HepG2 (cell line): ENCODE data around the gene OLFM2. TPM values are rescaled to one million over a fixed set of nuclear protein-coding genes. Genes with fewer than 3 reads are reported as not detected.
A peak's percentile ranks its signal among the peaks of the same experiment; 100 is the strongest.

ENCODE experiments used
- AKAP8 ChIP-seq: sonication (generic); formaldehyde crosslinking; IDR thresholded peaks from 2 replicates; pipeline ENCODE4 v1.5.1; 2020; ENCODE audit warnings: mild to moderate bottlenecking, missing genetic modification reagents
- GPN1 ChIP-seq: sonication (generic); formaldehyde crosslinking; IDR thresholded peaks from 2 replicates; pipeline ENCODE4 v1.5.1; 2020; ENCODE audit warnings: missing genetic modification reagents, borderline replicate concordance
- KMT2B ChIP-seq: IDR thresholded peaks from 2 replicates; pipeline ENCODE4 v1.6.1; 2016; ENCODE audit warnings: missing genetic modification reagents, missing compliant biosample characterization
- POGZ ChIP-seq: sonication (generic); formaldehyde crosslinking; IDR thresholded peaks from 2 replicates; pipeline ENCODE4 v1.4.0; 2020; ENCODE audit warnings: mild to moderate bottlenecking, missing genetic modification reagents
- PRDM10 ChIP-seq: sonication (generic); formaldehyde crosslinking; IDR thresholded peaks from 2 replicates; pipeline ENCODE4 v1.4.0; 2020; ENCODE audit warnings: low read depth, missing genetic modification reagents
- RBM22 ChIP-seq: fragments of 200-400 bp; formaldehyde crosslinking; optimal IDR thresholded peaks from 2 replicates; pipeline ENCODE3; 2017; ENCODE audit warnings: mild to moderate bottlenecking, low read length, moderate library complexity
- RFX3 ChIP-seq: IDR thresholded peaks from 2 replicates; pipeline ENCODE4 v1.6.1; 2016; ENCODE audit warnings: missing biosample characterization, missing genetic modification reagents
- RORA ChIP-seq: sonication (generic); formaldehyde crosslinking; IDR thresholded peaks from 2 replicates; pipeline ENCODE4 v1.5.0; 2020; ENCODE audit warnings: mild to moderate bottlenecking, missing genetic modification reagents, moderate library complexity
- SETDB1 ChIP-seq: sonication (generic); formaldehyde crosslinking; IDR thresholded peaks from 2 replicates; pipeline ENCODE4 v1.5.1; 2020; ENCODE audit warnings: missing genetic modification reagents, mild to moderate bottlenecking, borderline replicate concordance
- SP1 ChIP-seq, 2 experiments: fragments of 450-650 bp in 1 of 2; sonication (generic) in 1 of 2; formaldehyde crosslinking in 1 of 2; IDR thresholded peaks; 2 replicates each; pipeline versions ENCODE4 v1.4.0 to v1.6.1; 2016 to 2020; ENCODE audit warnings: missing genetic modification reagents in 1 of 2
- TBX3 ChIP-seq: fragments of 450-650 bp; IDR thresholded peaks from 2 replicates; pipeline ENCODE4 v1.6.1; 2017; ENCODE audit warnings: antibody characterized with exemption, mild to moderate bottlenecking, inconsistent platforms, borderline replicate concordance
- USF2 ChIP-seq, 2 experiments: sonication (generic) in 1 of 2; formaldehyde crosslinking in 1 of 2; IDR thresholded peaks; 2 replicates each; pipeline versions ENCODE4 v1.5.1 to v1.6.1; 2011 to 2020; ENCODE audit warnings: borderline replicate concordance in 1 of 2, low read depth in 1 of 2, low read length in 1 of 2, mild to moderate bottlenecking in 1 of 2, missing genetic modification reagents in 1 of 2, moderate library complexity in 1 of 2
- YEATS2 ChIP-seq: sonication (generic); formaldehyde crosslinking; IDR thresholded peaks from 2 replicates; pipeline ENCODE4 v1.4.0; 2020; ENCODE audit warnings: missing genetic modification reagents, borderline replicate concordance
- ZBTB7A ChIP-seq: sonication (generic); formaldehyde crosslinking; IDR thresholded peaks from 2 replicates; pipeline ENCODE4 v1.8.0; 2022; ENCODE audit warnings: mild to moderate bottlenecking, missing genetic modification reagents
- ZNF225 ChIP-seq: sonication (generic); formaldehyde crosslinking; IDR thresholded peaks from 2 replicates; pipeline ENCODE4 v1.4.0; 2020; ENCODE audit warnings: mild to moderate bottlenecking, missing genetic modification reagents
- ZNF260 ChIP-seq: sonication (generic); formaldehyde crosslinking; IDR thresholded peaks from 2 replicates; pipeline ENCODE4 v1.4.0; 2020; ENCODE audit warnings: missing genetic modification reagents, low read depth, mild to moderate bottlenecking, borderline replicate concordance
- ZNF337 ChIP-seq: sonication (generic); formaldehyde crosslinking; IDR thresholded peaks from 2 replicates; pipeline ENCODE4 v1.5.1; 2020; ENCODE audit warnings: missing genetic modification reagents, low read depth, mild to moderate bottlenecking, borderline replicate concordance
- ZNF570 ChIP-seq: sonication (generic); formaldehyde crosslinking; IDR thresholded peaks from 2 replicates; pipeline ENCODE4 v1.4.0; 2020; ENCODE audit warnings: mild to moderate bottlenecking, missing genetic modification reagents, borderline replicate concordance
- ZNF629 ChIP-seq: sonication (generic); formaldehyde crosslinking; conservative IDR thresholded peaks from 2 replicates; pipeline ENCODE4 v1.5.0; 2020; ENCODE audit warnings: missing genetic modification reagents
- ZNF670 ChIP-seq: sonication (generic); formaldehyde crosslinking; IDR thresholded peaks from 2 replicates; pipeline ENCODE4 v1.8.0; 2022; ENCODE audit warnings: mild to moderate bottlenecking, missing genetic modification reagents, borderline replicate concordance
- ZNF746 ChIP-seq: sonication (generic); formaldehyde crosslinking; IDR thresholded peaks from 2 replicates; pipeline ENCODE4 v1.8.0; 2022; ENCODE audit warnings: mild to moderate bottlenecking, missing genetic modification reagents
- ZNF816 ChIP-seq: sonication (generic); formaldehyde crosslinking; IDR thresholded peaks from 2 replicates; pipeline ENCODE4 v1.8.0; 2022; ENCODE audit warnings: missing genetic modification reagents, mild to moderate bottlenecking, borderline replicate concordance
- polyA plus RNA-seq, 8 experiments: library from polyadenylated mRNA; depleted of rRNA in 3 of 8; stranded (reverse) in 7 of 8; unstranded in 1 of 8; fragments of >200 nt; fragmentation: Illumina TruSeq in 4 of 8; extraction: Trizol in 4 of 8; gene quantifications; 2 replicates each; pipeline versions ENCODE4 v1.2.1 to v1.2.3, GENCODE V29; 2011 to 2016; ENCODE audit warnings: low read depth in 4 of 8, missing spikeins in 1 of 8, mixed read lengths in 1 of 8; ENCODE audit not compliant: insufficient read depth in 1 of 8
- total RNA-seq, 5 experiments: library from RNA; depleted of rRNA; stranded (reverse); fragments of >200 nt; fragmentation: Illumina TruSeq; extraction: Trizol; gene quantifications; 2 replicates each; pipeline ENCODE4 v1.2.3, GENCODE V29; 2016; ENCODE audit warnings: low read depth in 1 of 5
- TF ChIP-seq, protein P1 (sequence below): IDR thresholded peaks from 2 replicates; pipeline ENCODE4 v1.6.1; 2018; ENCODE audit warnings: missing genetic modification reagents, mild to moderate bottlenecking, missing compliant biosample characterization

OLFM2 gene
- total and polyA plus RNA-seq, 2 of the 13 experiments (the other 11 are each of a cell fraction or from before 2014, with no cell fraction given): 0.20 to 0.51 TPM

DNA sequence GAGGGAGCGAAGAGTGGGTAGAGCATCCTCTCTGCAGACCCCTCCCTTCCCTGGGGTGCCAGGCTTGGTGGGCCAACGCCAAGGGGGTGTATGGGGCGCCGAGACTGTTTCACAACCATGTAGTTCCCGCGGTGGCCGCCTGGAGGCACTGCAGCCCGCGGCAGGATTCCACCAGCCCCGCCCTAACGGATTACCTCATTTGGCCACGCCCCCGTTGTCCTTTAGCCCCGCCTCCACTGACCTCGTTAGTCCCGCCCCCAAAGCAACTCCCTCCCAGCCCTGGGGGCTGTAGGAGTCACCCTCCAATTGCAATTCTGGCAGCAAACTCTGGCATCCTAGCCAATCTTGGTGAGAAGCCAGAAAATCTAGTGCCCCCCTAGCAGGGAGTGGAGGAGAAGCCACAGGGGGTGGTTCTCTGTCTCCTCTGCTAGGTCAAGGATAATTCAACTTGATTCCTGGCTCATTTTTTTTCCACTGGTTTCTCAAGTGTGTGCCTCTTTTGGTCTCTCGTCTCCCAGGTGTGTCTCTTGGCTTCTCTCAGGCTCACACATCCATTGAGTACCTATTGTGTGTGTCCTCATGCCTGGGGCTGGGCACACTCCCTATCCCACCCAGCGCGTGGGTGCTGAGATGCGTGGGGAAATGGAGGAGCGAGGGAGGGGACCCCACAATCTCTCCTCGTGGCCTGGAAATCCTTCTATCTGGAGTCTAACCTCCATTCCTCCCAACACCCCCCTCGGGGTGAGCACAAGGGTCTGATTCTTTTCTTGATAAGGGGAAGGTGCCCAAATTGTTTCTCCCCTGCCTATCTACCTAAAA is 2.0 kb downstream of the OLFM2 start (continued):
- TF ChIP-seq, protein P1, sequence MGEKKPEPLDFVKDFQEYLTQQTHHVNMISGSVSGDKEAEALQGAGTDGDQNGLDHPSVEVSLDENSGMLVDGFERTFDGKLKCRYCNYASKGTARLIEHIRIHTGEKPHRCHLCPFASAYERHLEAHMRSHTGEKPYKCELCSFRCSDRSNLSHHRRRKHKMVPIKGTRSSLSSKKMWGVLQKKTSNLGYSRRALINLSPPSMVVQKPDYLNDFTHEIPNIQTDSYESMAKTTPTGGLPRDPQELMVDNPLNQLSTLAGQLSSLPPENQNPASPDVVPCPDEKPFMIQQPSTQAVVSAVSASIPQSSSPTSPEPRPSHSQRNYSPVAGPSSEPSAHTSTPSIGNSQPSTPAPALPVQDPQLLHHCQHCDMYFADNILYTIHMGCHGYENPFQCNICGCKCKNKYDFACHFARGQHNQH (CRISPR knock-in tag): peak; percentile 28; the same call in 1 of the 2 replicates
- no peak for TF ChIP-seq SETDB1 (CRISPR knock-in tag)
- no peak for TF ChIP-seq GPN1 (CRISPR knock-in tag)
- no peak for TF ChIP-seq TBX3
- TF ChIP-seq USF2 (IDR thresholded peaks at IDR 0.05; ENCODE audit: low read depth, low read length): no peak
- no peak for TF ChIP-seq USF2 (CRISPR knock-in tag; IDR thresholded peaks at IDR 0.05; ENCODE audit: borderline replicate concordance)
- no peak for TF ChIP-seq AKAP8 (CRISPR knock-in tag)
- no peak for TF ChIP-seq KMT2B (CRISPR knock-in tag)
- no peak for TF ChIP-seq ZNF337 (CRISPR knock-in tag)
- TF ChIP-seq POGZ (CRISPR knock-in tag): no peak
- TF ChIP-seq PRDM10 (CRISPR knock-in tag): no peak
- TF ChIP-seq ZNF629 (CRISPR knock-in tag): no peak
- TF ChIP-seq ZNF816 (CRISPR knock-in tag): no peak
- TF ChIP-seq YEATS2 (CRISPR knock-in tag): no peak
- TF ChIP-seq ZNF670 (CRISPR knock-in tag): no peak
- no peak for TF ChIP-seq RBM22
- no peak for TF ChIP-seq SP1 (IDR thresholded peaks at IDR 0.05)
- peak; percentile 89 for TF ChIP-seq SP1 (CRISPR knock-in tag; IDR thresholded peaks at IDR 0.05)
- no peak for TF ChIP-seq RORA (CRISPR knock-in tag)
- TF ChIP-seq ZBTB7A (CRISPR knock-in tag): no peak
- TF ChIP-seq ZNF260 (CRISPR knock-in tag): no peak
- TF ChIP-seq ZNF225 (CRISPR knock-in tag): no peak
- TF ChIP-seq ZNF746 (CRISPR knock-in tag): no peak
- TF ChIP-seq ZNF570: no peak
- TF ChIP-seq RFX3 (CRISPR knock-in tag): no peak
